Bronchial epithelial cell (primary cell): Measurements from ENCODE around the gene TNFRSF19. TPM values are rescaled to one million over a fixed set of nuclear protein-coding genes. Genes with fewer than 3 reads are reported as not detected.

Source experiments
- DNase-seq: peaks from one replicate; pipeline ENCODE4 v3.0.0-alpha.2; 2010; ENCODE audit warnings: low read depth
- FAIRE-seq: peaks from 2 replicates; lab custom pipeline; 2011; peaks lifted over from hg19 to GRCh38; lab: Jason Lieb, UNC
- H3K27me3 ChIP-seq: 2 replicates; pipeline ENCODE4 v1.5.1; 2011; ENCODE audit warnings: low read length; ENCODE audit not compliant: control insufficient read depth, insufficient read depth
- H3K36me3 ChIP-seq: 2 replicates; pipeline ENCODE4 v1.5.1; 2011; ENCODE audit warnings: low read length; ENCODE audit not compliant: control insufficient read depth, insufficient read depth
- H3K4me3 ChIP-seq: 2 replicates; pipeline ENCODE4 v1.5.1; 2011; ENCODE audit warnings: mild to moderate bottlenecking, low read depth, low read length, control low read depth
- total RNA-seq: library from RNA; depleted of rRNA; stranded (reverse); fragments of >200 nt; gene quantifications from 2 replicates; pipeline ENCODE4 v1.2.1, GENCODE V29; 2014
- TF ChIP-seq, protein P1 (sequence below): IDR thresholded peaks from 2 replicates; pipeline ENCODE4 v1.5.1; 2011; ENCODE audit warnings: mild to moderate bottlenecking, moderate library complexity, low read length, control low read depth, inconsistent platforms; ENCODE audit not compliant: insufficient read depth, severe bottlenecking

TNFRSF19 gene
- total RNA-seq, 1 donor from 2014 or later: 1.3 TPM

- DNase-seq: peak; percentile 36
- no peaks in the 10 kb centered on the region for H3K27me3 ChIP-seq
- TF ChIP-seq, protein P1, sequence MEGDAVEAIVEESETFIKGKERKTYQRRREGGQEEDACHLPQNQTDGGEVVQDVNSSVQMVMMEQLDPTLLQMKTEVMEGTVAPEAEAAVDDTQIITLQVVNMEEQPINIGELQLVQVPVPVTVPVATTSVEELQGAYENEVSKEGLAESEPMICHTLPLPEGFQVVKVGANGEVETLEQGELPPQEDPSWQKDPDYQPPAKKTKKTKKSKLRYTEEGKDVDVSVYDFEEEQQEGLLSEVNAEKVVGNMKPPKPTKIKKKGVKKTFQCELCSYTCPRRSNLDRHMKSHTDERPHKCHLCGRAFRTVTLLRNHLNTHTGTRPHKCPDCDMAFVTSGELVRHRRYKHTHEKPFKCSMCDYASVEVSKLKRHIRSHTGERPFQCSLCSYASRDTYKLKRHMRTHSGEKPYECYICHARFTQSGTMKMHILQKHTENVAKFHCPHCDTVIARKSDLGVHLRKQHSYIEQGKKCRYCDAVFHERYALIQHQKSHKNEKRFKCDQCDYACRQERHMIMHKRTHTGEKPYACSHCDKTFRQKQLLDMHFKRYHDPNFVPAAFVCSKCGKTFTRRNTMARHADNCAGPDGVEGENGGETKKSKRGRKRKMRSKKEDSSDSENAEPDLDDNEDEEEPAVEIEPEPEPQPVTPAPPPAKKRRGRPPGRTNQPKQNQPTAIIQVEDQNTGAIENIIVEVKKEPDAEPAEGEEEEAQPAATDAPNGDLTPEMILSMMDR: no peak
These were observed 9.9 kb downstream of the TNFRSF19 start for GRCh38 chr13:23579896-23580683.

DNA sequence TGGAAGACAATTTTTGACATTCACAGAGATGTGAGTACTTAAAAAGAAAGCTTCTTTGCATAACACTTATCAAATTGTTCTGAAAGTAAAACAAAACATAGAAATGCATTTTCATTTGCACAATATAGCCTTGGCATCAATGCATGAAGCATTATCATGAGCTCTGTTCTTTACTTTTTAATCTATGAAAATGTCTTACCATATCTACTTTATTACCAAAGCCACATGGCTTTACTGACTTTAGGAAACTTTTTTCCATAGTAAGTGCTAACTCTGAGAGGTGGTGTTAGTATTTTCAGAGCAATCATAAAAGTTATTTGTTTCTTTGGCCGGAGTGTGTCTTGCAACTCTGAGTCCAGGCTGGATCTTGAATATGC, 10.5 kb downstream of the TNFRSF19 start:
- H3K4me3 ChIP-seq: no peak overlapping the region
- TF ChIP-seq, protein P1: no peak

More at GRCh38 chr13:23579896-23580683, 9.9 kb downstream of the TNFRSF19 start:
- FAIRE-seq: no peak
- no peaks in the 10 kb centered on the region for H3K36me3 ChIP-seq
- H3K4me3 ChIP-seq: peak overlapping the region; percentile 82

GRCh38 chr13:23583491-23583890, 13.3 kb downstream of the TNFRSF19 start:
- H3K27me3 ChIP-seq: no peaks in the 10 kb centered on the region
- H3K4me3 ChIP-seq: no peak overlapping the region
- TF ChIP-seq, protein P1: no peak
- FAIRE-seq (no peak), DNase-seq (no peak)
- H3K36me3 ChIP-seq: no peaks in the 10 kb centered on the region

More for the DNA sequence above, 10.5 kb downstream of the TNFRSF19 start:
- H3K27me3 ChIP-seq: no peaks in the 10 kb centered on the region
- FAIRE-seq (no peak), DNase-seq (no peak)
- no peaks in the 10 kb centered on the region for H3K36me3 ChIP-seq

DNA sequence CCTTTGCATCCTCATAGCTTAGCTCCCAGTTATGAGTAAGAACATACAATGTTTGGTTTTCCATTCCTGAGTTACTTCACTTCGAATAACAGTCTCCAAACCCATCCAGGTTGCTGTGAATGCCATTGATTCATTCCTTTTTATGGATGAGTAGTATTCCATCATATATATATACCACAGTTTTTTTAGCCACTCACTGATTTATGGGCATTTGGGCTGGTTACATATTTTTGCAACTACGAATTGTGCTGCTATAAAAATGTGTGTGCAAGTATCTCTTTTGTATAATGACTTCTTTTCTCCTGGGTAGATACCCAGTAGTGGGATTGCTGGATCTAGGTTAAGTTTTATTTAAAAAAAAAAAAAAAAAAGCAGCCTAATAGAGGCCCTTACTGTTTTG, 14.1 kb downstream of the TNFRSF19 start:
- no peak for FAIRE-seq
- H3K36me3 ChIP-seq: no peaks in the 10 kb centered on the region
- no peaks in the 10 kb centered on the region for H3K27me3 ChIP-seq
- no peak for DNase-seq
- TF ChIP-seq, protein P1: no peak
- no peak overlapping the region for H3K4me3 ChIP-seq

DNA sequence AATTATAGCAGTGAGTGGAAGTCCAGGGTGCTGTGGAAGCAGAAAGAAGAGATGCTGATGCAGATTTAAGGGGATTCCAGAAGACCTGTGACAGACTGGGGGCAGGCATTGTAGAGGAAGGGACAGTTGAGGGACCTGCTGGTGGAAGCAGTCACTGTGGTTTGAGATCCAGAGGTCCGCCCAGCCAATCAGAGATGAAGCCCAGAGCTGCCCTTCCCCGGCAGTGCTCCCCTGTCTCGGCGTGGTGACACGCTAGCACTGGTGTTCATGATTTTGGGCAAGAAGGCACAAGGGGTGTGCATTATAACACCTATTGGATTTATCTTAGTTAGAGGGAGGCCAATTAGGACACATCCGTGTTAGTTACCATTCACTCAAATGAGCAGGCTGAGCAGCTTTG, 16.1 kb downstream of the TNFRSF19 start:
- Histone ChIP-seq H3K27me3 (no peaks in the 10 kb centered on the region), H3K36me3 (no peaks in the 10 kb centered on the region), H3K4me3 (no peak overlapping the region)
- DNase-seq: no peak
- peak; percentile 13 for FAIRE-seq
- TF ChIP-seq, protein P1: no peak
